ENCODE results near the gene COLEC12. TPM values are rescaled to one million over a fixed set of nuclear protein-coding genes. Genes with fewer than 3 reads are reported as not detected.

The COLEC12 gene
- total and polyA plus RNA-seq, 10 of the 15 experiments (the other 5 are each of a cell fraction or from before 2014, with no cell fraction given): 0.04 to 0.05 TPM; not detected in 8

GRCh38 chr18:432791-433190, 67.7 kb downstream of the COLEC12 start:
- RAD21 ChIA-PET (ENCODE audit: unreplicated experiment): no interaction called here
- H3K36me3 ChIP-seq (ENCODE audit: control insufficient read depth in 2 of 2, insufficient read depth in 2 of 2, low read length in 1 of 2): no peaks in the 10 kb centered on the region
- BruUV-seq (replicated peaks): no TSS peak
- TF ChIP-seq ZNF217 (IDR thresholded peaks at IDR 0.05) (no peak), MAX (IDR thresholded peaks at IDR 0.05; ENCODE audit: low read depth, low read length) (no peak), RCOR1 (conservative IDR thresholded peaks at IDR 0.05; ENCODE audit: low read depth, low read length) (no peak), RAD21 (IDR thresholded peaks at IDR 0.05; ENCODE audit: insufficient read depth, low read depth, low read length) (no peak), PAX5 (IDR thresholded peaks at IDR 0.05; ENCODE audit: borderline replicate concordance, low read depth, low read length) (no peak), NFYA (IDR thresholded peaks at IDR 0.05; ENCODE audit: borderline replicate concordance, low read depth, low read length) (no peak), ZNF687 (IDR thresholded peaks at IDR 0.05) (no peak), HSF1 (IDR thresholded peaks at IDR 0.05; ENCODE audit: low read depth, low read length) (no peak), RAD51 (IDR thresholded peaks at IDR 0.05) (no peak), SRF (IDR thresholded peaks at IDR 0.05; ENCODE audit: low read depth in 2 of 2, low read length in 2 of 2) (no peak), USF2 (IDR thresholded peaks at IDR 0.05; ENCODE audit: borderline replicate concordance, low read depth, low read length) (no peak)
- 48% methylated on average over 4 of the region's 4 CpGs for WGBS (ENCODE audit: insufficient coverage, insufficient replicate concordance, low lambda C conversion rate, missing lambda C conversion rate)
- FAIRE-seq (no peak), ATAC-seq (no peak), DNase-seq (ENCODE audit: low read depth, low spot score) (no peak)
- H3K27me3 ChIP-seq (replicated peaks in 1 of 2; ENCODE audit: control insufficient read depth in 2 of 2, insufficient read depth in 2 of 2, low read length in 1 of 2): no peaks in the 10 kb centered on the region; a peak in 1 of 4 replicates
- H3K9me3 ChIP-seq (replicated peaks; ENCODE audit: control insufficient read depth, insufficient read depth, low read length): no peaks in the 10 kb centered on the region
- no peak overlapping the region for H3K4me2 ChIP-seq (ENCODE audit: control insufficient read depth, insufficient read depth)
- SMC1A ChIA-PET (ENCODE audit: uncharacterized antibody, unreplicated experiment): interaction anchor here (0.6 kb wide), 1 partner anchor 101 kb away, joined by 3 read pairs; no protein-coding TSS in a partner anchor
- no peak overlapping the region for H3K27ac ChIP-seq (ENCODE audit: control insufficient read depth, insufficient read depth)
- H3K9ac ChIP-seq (ENCODE audit: control insufficient read depth, insufficient read depth, low read length): no peak overlapping the region
- intact Hi-C loops (cut with micrococcal nuclease; ENCODE audit: unreplicated experiment): no loop called here
- no peaks in the 10 kb centered on the region for H3K79me2 ChIP-seq (ENCODE audit: control insufficient read depth, insufficient read depth, low read length)
- in situ Hi-C loops (cut with MboI): no loop called here
- no peak overlapping the region for H3K4me3 ChIP-seq
- CTCF ChIA-PET: no interaction called here
- POLR2A ChIA-PET: no interaction called here
- no peaks in the 10 kb centered on the region for H4K20me1 ChIP-seq (ENCODE audit: control insufficient read depth, insufficient read depth)
- H3K4me1 ChIP-seq (ENCODE audit: control insufficient read depth, insufficient read depth, low read length): no peaks in the 10 kb centered on the region
- no peak overlapping the region for H2AFZ ChIP-seq (ENCODE audit: control insufficient read depth, low read depth, low read length)

Measured in GM12878 (cell line).